Activated CD8-positive, alpha-beta memory T cell treated with anti-CD3 and anti-CD28 coated beads, Interleukin-2, amount 50 U/mL, for 24 hours (primary cell): ENCODE results near the gene NPIPB8.
"Not testable (repeated sequence)": the region's sequence is repeated elsewhere in the genome, so short reads cannot be mapped to it uniquely, and the experiment has no call there.

Source experiments
- DNase-seq: peaks from one replicate; pipeline ENCODE4 v3.0.0-alpha.2; 2020; ENCODE audit errors: extremely low read depth

NPIPB8 gene

DNA sequence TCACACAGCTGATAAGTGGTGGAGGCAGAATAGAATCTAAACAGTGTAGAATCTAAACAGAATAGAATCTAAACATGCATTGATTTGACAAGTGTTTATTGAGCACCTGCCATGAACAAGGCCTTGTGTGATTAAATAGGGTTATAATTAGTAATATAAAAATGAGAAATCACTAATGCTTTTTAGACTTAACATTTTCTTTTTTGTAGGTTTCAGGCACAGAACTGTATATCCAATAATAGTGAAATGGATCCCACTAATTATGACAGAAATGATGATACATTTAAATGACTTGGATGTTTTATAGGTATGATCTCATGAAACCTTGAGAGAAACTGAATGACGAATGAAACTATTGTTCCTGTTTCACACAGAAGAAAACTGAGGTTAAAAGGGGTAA, at the start of gene NPIPB8:
TSS of gene NPIPB8 (plus strand) at position 301 of the 400 bp plus-strand sequence. CDS start 296 bp downstream, outside the sequence.
- not testable (repeated sequence) for DNase-seq

DNA sequence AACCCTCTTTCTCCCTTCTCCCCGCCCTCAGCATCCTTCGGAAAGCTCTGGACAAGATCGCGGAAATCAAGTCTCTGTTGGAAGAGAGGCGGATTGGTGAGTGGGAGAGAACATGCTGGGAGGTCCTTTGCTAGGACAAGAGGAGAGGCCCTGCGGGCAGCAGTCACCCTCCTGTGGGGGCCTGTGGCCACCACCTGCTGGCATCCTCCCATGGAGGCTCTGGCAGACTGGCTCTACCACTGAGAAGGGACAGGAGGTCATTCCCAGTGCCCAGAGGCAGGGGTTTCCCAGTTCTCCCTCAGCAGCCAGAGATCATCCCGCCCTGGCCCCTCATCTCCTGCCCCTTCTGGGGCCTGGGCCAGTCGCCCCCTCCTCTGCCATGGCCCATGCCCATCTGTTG, 48.8 kb upstream of the NPIPB8 start:
- no peak for DNase-seq

DNA sequence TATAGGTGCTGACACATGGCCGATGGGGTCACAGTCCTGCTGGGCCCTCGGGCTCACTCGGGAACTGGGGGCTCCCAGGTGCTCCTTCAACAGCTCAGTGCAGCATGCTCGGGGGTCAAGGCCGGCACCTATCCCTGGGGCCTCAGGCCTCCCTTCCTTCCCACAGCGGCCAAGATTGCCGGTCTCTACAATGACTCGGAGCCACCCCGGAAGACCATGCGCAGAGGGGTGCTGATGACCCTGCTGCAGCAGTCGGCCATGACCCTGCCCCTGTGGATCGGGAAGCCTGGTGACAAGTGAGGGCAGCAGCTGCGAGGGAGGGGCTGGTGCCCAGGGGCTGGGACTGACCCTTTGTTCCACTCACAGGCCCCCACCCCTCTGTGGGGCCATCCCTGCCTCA, 47.9 kb upstream of the NPIPB8 start:
- DNase-seq = no peak

DNA sequence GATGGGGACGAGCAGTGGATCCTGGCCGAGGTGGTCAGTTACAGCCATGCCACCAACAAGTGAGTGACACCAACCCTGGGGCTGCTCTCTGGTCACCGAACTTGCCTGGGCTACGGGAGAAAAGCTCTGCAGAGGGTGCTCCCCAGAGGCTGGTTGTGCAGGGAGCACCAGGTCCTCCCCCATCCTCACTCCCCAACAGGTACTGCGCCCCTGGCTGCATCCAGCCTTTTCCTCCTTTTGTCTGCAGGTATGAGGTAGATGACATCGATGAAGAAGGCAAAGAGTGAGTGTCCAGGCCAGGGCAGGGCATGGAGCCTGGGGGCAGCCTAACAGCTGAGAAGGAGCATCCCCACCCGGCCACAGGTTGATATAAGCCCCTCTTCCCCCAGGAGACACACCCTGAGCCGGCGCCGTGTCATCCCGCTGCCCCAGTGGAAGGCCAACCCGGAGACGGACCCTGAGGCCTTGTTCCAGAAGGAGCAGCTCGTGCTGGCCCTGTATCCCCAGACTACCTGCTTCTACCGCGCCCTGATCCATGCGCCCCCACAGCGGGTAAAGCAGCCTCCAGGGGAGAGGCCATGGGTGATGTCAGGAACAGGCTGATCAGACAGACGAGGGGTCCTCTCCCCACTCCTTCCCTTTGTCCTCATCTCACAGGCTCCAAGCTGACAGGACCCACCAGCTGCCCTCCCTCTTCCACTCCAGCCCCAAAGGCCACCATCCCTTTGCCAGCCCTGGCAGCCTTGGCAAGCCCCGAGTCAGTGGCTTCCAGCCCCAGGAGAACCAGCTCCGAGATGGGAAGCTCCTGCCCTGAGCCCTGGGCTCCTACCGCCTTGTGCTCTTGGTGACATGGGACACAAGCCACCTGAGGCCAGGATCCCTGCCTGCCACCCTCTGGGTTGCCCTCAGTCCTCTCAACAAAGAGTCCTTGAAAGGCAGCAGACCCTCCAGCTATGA, 47.2 kb upstream of the NPIPB8 start:
- DNase-seq = no peak

DNA sequence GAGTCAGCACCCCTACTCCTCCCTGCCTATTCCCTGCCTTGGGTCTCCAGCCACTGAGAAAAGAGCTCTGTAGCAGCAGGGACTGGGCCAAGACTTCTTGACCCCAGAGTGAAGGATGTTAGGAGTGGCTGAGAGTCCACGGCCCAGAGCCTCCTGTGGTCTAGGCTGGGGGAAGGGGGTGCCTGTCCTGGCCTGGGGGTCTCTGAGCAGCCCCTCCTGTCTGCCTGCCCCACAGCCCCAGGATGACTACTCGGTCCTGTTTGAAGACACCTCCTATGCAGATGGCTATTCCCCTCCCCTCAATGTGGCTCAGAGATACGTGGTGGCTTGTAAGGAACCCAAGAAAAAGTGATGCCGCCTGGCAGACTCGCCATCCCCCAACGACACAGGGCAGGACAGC, 46.5 kb upstream of the NPIPB8 start:
- DNase-seq = no peak

DNA sequence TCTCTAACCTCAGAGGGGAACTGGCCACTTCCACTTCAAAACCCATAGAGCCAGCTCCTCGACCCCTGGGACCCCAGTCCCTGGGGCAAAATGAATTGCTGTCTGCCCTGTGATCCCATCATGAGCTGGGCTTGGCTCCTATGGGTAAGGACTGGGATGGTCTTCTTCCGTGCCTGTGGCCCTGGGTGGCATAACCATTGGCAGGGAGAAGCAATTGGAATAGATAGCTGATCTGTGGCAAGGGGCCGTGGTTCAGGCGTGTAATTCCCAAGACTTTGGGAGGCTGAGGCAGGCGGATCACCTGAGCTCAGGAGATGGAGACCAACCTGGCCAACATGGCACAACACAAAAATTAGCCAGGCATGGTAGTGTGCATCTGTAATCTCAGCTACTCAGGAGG, 45.4 kb upstream of the NPIPB8 start:
- no peak for DNase-seq

DNA sequence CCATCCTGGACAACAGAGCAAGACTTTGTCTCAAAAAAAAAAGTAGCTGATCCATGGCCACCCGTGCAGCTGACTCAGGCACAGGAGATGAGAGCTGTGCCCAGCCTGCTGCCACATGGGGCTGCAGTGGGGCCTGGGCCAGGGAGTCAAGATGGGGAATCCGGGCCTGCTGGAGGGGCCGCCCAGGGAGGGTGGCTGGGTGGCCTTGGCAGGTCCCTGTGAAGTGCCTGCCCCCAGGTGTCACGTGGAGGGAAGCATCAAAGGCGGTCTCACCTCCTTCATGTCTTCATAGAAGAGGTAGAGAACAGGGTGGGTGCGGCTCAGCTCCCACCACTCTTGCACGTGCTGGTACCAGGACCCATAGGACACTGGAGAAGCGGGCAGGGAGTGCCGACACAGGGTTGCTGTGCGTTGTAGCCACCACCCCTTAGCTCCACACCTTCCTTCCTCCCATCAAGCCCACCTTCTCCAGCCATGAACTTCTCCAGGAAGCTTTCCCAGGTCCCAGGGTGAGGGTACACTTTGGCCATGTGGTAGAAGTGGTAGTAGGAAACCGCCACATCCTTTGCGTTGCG, 44.8 kb upstream of the NPIPB8 start:
- DNase-seq = no peak

DNA sequence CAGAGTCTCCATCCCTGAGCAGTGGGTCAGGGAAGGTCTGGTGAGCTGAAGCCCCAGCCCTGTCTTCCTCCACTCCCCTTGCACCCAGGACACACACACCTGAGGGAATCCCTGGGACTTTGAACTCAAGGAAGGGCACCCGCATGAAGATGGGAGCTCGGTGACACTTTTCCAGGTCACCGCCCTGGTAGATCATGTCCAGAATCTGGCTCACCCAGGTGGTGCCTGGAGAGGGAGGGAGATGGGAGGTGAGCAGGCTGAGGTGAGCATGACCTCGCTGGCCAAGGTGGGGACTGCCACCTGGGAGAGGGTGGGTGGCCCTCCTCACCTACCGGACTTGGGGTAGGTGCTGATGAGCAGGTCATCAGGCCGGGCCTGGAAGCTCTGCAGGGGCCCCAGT, 42.4 kb upstream of the NPIPB8 start:
- not testable (repeated sequence) for DNase-seq

DNA sequence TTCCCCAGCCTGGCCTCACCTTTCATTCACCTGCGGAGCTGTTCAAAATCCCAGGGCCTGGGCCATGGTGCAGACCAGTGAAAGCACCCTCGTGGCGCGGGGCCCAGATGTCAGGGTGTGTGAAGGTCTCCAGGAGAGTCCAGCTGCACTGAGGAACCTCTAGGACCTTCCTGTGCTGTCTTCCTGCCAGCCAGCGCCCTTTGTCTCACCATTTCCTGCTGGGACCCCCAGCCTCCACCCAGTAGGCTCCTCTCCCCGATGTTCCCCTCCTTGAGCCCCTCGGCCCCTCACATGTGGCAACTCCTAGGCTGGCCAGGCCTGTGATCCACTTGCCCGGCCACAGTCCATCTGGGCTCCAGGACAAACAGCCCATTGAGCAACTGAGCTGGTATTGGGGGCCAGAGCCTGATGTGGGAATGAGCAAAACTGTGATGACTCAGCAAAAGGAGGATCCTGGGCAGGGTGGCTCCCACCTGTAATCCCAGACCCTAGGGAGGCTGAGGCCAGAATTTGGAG, 41.7 kb upstream of the NPIPB8 start:
- no peak for DNase-seq

DNA sequence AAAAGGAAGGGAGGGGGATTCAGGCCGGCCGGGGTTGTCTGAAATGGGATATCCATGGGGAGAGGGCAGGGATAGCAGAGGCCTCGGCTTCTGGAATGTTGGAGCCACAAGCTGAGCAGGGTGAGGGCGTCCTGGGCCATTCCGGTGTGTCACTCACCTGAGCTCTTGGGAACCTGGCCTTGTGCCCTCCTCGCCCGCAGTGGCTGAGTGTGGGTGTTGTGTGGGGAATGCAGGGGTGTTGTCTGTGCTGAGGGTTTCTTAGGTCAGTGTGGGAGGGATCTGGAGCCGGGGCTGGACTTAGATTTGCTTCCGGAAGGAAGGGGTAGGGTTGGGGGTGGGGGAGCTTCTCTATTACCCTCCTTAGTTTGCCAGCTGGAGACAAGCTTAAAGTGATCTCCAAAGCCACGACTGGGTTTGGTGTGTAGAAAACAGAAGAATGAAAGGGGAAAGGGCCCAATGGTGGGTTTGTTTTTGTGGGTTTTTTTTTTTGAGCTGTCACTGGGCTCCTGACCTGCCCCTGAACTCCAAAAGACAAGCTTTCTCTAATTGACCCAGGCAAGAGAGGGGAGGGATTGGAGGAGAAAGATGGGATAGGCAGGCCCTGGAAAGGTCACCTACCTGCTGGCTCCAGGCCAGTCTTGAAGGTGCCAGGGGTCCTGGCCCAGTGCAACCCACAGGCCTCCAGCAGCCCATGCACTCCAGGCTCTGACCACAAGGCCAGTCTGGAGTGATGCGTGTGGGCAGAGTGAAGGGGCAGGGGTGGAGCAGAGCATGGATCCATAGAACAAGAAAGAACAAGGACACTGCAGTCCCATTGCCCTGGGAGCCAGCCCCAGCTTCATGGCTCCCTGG, 40.8 kb upstream of the NPIPB8 start, which contains the start of gene SULT1A2:
TSS of gene SULT1A2 (minus strand) at position 211 of the 852 bp plus-strand sequence. CDS start 1,120 bp downstream, outside the sequence.
- no peak for DNase-seq

DNA sequence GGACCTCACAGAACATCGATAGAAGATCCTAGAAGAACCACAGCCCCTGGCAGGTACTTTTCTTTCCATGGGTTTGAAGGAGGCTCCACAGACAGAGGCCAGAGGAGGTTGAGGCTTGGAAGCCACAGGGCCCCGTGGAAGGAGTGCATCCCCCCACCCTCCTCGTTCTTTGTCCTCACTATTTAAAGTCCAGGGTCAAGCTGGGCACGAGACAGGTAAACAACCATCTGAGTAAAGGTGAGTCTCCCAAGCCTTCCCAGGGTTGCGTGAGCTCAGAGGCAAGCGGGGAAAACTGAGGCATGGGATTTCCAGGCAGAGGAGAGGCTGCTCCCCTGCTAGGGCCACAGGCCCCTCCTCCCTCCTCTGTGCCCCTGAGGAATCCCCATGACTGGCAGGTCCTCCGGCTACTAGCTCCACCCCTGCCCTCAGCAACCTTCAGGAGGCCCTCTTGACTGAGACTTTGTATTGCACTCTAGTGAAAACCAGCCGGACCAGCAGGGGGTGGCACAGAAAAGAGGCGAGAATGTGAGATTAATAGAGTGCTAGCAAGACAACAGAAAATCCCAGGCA, 40.1 kb upstream of the NPIPB8 start:
- DNase-seq = no peak

DNA sequence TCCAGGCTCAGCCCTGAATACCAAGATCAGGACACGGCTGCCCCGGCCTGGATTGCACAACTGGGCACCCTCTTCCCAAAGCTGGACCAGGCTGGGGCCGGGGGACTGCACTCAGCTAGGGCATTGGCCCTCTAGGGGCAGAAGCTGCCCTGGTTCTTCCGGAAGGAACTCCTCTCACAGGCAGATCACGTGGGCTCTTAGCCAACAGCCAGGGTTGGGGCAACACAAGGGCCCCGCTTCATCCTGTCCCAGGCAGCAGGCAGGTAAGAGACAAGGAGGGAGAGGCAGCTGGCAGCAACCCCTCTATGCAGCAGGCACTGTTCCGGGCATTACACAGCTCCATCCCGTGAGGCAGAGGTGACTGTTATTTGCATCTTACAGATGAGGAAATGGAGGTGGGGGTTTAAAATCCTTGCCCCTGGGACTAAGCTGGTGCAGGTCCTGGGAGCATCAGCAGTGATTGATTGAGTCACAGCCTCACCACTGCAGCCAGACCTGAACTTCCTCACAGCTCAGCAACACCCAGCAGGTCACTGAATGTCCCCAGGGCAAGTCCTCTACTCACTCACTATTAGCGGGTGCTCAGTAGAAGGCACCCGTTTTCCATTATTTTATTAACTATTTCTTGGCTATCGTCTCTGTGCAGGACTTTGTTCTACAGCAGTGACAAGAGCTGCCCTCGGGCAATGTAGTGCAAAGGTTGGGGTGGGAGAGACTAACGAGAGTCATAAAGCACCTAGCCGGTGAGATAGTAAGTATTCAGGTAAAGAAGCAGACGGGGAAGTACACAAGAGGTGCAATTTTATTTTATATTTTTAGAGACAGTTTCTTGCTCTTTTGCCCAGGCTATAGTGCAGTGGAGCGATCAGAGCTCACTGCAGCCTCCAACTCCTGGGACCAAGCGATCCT, 38.2 kb upstream of the NPIPB8 start:
- not testable (repeated sequence) for DNase-seq

DNA sequence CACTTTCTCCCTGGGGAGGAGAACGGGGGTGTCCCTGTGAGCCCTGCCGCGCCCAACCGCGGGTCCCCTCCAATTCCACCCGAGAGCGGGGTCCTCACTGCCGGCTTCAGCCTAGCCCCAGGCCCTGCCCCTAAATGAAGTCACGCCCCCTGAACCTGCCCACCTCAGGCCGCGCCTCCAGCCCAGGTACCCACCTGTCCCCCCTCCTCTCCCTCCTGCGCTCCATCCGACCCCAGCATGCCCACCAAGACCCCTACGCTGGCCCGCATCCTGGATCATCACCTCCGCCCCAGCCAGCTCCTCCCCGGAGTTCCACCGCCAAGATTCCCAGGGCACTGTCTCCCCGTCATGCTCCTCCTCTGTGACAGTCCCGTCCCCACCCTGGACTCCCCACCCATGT, 36.9 kb upstream of the NPIPB8 start:
- not testable (repeated sequence) for DNase-seq

DNA sequence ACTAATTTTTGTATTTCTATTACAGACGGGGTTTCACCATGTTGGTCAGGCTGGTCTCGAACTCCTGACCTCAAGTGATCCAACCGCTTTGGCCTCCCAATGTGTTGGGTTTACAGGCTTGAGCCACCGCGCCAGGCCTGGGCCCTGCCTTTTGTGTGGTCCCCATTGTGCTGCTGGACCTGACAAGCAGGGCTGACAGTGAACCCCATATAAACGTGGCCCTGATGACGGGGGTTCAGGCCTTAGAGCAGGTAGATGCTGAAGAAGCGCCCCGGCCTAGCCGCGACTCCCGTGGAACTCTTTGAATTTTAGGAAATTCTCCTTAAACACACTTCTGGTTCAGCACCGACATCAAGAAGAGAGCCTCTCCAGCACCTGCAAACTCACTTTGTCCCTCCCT, 36.3 kb upstream of the NPIPB8 start:
- DNase-seq = not testable (repeated sequence)

DNA sequence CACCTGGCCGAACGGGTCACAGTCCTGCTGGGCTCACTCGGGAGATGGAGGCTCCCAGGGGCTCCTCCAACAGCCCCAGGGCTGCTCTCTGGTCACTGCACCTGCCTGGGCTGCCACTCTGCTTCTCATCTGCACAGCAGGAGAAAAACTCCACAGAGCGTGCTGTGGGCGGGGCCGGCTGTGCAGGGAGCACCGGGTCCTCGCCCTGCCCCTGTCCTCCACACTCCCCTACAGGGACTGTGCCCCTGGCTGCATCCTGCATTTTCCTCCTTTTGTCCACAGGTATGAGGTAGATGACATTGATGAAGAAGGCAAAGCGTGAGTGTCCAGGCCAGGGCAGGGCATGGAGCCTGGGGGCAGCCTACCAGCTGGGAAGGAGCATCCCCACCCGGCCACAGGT, 35.8 kb upstream of the NPIPB8 start:
- not testable (repeated sequence) for DNase-seq

DNA sequence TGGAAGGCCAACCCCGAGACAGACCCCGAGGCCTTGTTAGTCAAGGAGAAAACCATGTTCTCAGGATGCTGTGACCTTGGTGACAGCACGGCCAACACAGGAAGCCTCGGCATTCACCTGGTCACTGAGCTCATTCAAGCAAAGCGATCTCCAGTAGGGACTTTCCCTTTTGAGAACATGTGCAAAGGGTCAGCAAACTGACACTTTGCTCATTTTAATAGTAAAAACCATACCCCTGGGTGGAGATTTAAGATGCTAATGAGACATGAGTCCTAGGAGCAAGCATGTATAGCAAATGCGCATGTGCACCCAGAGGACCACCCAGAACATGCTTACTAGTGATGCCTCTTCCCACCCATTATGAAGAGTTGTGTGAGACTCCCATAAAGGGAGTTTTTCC, 35.3 kb upstream of the NPIPB8 start:
- no peak for DNase-seq

DNA sequence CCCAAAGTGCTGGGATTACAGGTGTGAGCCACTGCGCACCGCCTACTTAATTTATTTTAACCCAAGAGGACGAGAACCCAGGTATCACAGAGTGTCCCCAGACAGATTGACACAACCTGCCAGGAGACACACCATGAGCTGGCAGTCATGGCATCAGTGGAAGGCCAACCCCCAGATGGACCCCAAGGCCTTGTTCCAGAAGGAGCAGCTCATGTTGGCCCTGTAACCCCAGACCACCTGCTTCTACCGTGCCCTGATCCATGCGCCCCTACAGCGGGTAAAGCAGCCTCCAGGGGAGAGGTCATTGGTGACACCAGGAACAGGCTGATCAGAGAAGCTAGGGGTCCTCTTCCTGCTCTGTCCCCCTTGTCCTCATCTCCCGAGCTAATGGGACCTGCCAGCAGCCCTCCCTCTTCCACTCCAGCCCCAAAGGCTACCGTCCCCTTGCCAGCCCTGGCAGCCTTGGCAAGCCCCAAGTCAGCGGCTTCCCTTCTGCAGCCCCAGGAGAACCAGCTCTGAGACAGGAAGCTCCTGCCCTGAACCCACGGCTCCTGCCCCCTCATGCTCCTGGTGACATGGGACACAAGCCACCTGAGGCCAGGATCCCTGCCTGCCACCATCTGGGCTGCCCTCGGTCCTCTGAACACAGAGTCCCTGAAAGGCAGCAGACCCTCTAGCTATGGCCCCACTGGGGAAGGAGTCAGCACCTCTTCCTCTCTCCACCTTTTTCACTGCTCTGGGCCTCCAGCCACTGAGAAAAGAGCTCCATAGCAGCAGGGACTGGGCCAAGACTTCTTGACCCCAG, 34.3 kb upstream of the NPIPB8 start:
- DNase-seq = no peak

DNA sequence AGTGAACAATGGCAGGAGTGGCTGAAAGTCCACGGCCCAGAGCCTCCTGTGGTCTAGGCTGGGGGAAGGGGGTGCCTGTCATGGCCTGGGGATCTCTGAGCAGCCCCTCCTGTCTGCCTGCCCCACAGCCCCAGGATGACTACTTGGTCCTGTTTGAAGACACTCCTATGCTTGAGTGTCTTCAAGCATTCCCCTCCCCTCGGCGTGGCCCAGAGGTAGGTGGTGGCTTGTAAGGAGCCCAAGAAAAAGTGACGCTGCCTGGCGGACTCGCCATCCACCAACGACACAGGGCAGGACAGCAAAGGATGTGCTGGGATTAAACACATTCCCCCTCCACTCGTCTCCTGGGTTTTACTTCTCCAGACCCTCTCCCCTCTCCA, 33.7 kb upstream of the NPIPB8 start:
- no peak for DNase-seq

DNA sequence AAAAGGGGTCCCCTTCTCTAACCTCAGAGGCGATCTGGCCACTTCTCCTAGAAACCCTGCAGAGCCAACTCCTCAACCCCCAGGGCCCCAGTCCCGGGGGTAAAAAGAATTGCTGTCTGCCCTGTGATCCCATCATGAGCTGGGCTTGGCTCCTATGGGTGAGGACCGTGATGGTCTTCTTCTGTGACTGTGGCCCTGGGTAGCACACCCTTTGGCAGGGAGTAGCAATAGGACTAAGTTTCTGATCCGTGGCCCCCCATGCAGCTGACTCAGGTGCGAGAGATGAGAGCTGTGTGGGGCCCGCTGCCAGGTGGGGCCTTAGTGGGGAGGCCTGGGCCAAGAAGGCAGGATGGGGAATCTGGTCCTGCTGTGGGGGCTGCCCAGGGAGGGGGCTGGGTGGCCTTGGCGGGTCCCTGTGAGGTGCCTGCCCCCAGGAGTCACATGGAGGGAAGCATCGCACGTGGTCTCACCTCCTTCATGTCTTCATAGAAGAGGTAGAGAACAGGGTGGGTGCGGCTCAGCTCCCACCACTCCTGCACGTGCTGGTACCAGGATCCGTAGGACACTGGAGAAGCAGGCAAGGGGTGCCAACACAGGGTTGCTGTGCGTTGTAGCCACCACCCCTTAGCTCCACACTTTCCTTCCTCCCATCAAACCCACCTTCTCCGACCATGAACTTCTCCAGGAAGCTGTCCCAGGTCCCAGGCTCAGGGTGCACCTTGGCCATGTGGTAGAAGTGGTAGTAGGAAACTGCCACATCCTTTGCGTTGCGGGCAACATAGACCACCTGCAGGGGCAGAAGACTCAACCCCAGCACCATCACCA, 31.4 kb upstream of the NPIPB8 start:
- DNase-seq = no peak
